Mucosa of rectum (tissue), 2 donors: ENCODE results near the gene COL16A1.

Experiments
- H3K27ac ChIP-seq, 2 donors: one replicate each; pipeline ENCODE4 v1.7.0; 2013; ENCODE audit warnings: inconsistent platforms in 2 of 2, low read depth in 2 of 2, low read length in 2 of 2
- H3K27me3 ChIP-seq, 2 donors: one replicate each; pipeline ENCODE4 v1.7.0; 2013; ENCODE audit warnings: low read length in 2 of 2; ENCODE audit not compliant: control insufficient read depth in 2 of 2, insufficient read depth in 2 of 2
- H3K36me3 ChIP-seq, 2 donors: one replicate each; pipeline ENCODE4 v1.7.0; 2013; ENCODE audit warnings: low read length in 2 of 2; ENCODE audit not compliant: control insufficient read depth in 2 of 2, insufficient read depth in 2 of 2
- H3K4me1 ChIP-seq, 2 donors: one replicate each; pipeline ENCODE4 v1.7.0; 2013; ENCODE audit warnings: low read length in 2 of 2, mild to moderate bottlenecking in 1 of 2; ENCODE audit not compliant: control insufficient read depth in 2 of 2, insufficient read depth in 2 of 2
- H3K4me3 ChIP-seq, 2 donors: one replicate each; pipeline ENCODE4 v1.7.0; 2013; ENCODE audit warnings: low read length in 2 of 2
- H3K9ac ChIP-seq, 2 donors: one replicate each; pipeline ENCODE4 v1.7.0; 2013; ENCODE audit warnings: low read length in 2 of 2, low read depth in 1 of 2, mild to moderate bottlenecking in 1 of 2
- H3K9me3 ChIP-seq, 2 donors: one replicate each; pipeline ENCODE4 v1.7.0; 2013; ENCODE audit warnings: low read length in 2 of 2; ENCODE audit not compliant: control insufficient read depth in 2 of 2
- donor health status: healthy.
- donor health status: Normal muscosa, but diverticular disease.

COL16A1 gene

DNA sequence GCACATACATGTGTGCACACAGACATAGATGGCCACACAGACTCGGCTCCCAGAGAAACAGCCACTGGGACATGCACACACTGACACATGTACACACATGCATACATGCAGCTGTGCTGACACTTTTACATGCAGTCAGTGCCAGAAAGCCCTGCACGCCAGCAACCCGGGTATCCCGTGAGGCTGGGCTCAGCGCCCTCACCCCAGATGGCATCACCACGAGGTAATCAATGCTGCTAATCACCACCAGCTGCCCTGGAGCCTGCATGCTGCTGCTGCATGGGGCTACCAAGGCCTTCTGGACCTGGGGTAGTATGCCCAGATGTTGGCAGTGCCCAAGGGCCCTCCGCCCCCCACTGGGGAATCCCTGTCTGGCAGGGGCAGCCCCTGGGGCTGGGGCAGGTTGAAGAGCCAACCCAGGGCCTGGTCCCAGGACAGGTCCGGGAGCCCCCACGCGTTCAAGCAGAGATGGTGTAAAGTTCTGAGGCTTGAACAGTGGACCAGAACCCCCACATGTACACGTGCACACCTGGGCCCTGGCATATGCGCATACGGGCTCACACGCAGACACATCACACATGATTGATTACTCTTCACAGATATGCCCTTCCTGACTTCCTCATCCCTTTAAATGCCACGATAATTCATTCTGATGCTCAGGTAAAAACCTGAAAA, 2.7 kb upstream of the COL16A1 start:
- peaks cover 3 to 10% of the 10 kb centered on the region in 2 donors for H3K27me3 ChIP-seq
- no peaks in the 10 kb centered on the region for H3K36me3 ChIP-seq
- H3K4me1 ChIP-seq = peaks cover 13% of the 10 kb centered on the region in 2 donors

DNA sequence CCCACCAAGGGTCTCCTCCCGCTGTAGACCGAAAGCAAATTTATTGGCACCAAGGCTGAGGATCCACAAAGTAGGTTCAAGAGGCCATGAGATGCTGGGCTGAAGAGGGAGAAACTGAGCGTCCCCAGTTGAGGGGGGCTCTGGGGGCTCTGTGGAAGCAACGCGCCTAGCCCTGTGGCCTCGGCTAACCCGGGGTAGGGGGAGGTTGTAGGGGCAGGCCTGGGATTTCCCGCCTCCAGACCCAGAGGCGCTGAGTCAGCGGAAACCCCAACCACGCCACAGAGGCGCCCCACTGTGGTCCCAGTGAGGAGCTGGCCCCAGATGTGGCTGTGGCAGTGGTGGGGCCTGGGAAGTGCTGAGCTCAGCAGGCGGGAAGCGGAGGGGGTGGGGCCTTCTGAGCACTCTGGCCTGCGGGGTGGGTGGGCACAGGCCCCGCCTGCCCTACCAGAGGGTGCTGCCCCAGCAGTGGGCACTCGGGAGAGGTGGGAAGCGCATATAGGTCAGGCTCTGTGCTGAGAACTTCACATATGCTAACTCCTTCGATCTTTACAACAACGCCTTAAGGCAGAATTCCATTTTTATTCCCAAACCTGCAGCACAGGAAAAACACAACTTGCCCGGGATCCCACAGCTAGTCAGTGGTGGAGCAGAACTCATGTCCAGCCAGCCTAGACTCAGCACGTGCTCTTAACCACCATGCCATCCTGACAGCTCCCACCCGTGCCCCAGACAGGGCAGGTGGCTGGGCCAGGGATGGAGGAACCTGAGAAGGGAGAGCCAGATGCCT, 1.5 kb upstream of the COL16A1 start:
- H3K9ac ChIP-seq = peak overlapping the region; percentile 9 to 21

More for the DNA sequence above, 2.7 kb upstream of the COL16A1 start:
- no peak overlapping the region for H3K4me3 ChIP-seq
- H3K9me3 ChIP-seq = no peaks in the 10 kb centered on the region
- H3K27ac ChIP-seq = no peak overlapping the region
- H3K9ac ChIP-seq = no peak overlapping the region

DNA sequence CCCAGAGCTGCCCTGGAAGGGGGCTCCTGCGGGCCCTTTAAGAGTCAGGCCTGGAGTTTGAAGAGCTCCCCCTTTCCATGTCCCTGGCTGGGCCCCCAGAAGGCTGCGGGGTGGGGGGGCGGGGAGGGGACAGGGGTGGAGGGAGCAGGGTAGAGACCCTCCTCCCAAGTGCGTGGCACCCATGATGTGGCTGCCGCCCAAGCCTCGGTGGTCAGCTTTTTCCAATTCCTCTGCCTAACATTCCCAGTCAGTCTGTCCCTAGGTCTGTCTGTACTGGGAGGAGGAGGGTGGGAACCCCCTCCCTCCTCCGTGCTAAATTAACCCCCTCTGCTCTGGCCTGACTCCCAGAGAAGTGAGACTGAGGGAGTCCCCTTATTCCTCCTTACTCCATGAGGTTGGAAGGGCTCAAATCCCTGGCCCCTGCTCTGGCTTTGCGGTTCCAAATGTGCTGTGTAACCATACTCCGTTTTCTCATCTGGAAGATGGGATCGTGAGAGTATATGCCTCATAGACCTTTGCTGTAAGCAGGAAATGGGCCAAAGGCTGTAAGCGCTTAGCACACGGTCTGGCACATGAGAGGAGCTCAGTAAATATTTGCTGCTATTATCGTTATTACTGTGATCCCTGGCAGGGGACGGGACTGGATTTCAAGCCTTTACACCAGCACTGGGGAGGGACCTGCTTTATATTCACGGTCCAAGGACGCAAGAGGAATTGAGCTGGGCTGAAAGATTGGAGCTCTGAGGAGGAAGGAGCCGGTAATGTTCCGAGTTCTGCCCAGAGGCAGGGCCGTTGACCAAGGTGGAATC, 658 bp upstream of the COL16A1 start:
- no peaks in the 10 kb centered on the region for H3K9me3 ChIP-seq
- peak overlapping the region; percentile 9 to 39 for H3K4me3 ChIP-seq
- H3K27me3 ChIP-seq = peaks cover 3 to 10% of the 10 kb centered on the region in 2 donors
- peak overlapping the region; percentile 9 to 21 for H3K9ac ChIP-seq
- H3K27ac ChIP-seq = peak overlapping the region; percentile 55 to 76
- H3K4me1 ChIP-seq = peaks cover 21% of the 10 kb centered on the region in 2 donors
- no peaks in the 10 kb centered on the region for H3K36me3 ChIP-seq

More for the DNA sequence above, 1.5 kb upstream of the COL16A1 start:
- Histone ChIP-seq H3K9me3 (no peaks in the 10 kb centered on the region), H3K36me3 (no peaks in the 10 kb centered on the region), H3K27ac (peak overlapping the region; percentile 55 to 76), H3K4me3 (peak overlapping the region; percentile 9 to 39), H3K4me1 (peaks cover 17 to 21% of the 10 kb centered on the region in 2 donors), H3K27me3 (peaks cover 3 to 10% of the 10 kb centered on the region in 2 donors)

DNA sequence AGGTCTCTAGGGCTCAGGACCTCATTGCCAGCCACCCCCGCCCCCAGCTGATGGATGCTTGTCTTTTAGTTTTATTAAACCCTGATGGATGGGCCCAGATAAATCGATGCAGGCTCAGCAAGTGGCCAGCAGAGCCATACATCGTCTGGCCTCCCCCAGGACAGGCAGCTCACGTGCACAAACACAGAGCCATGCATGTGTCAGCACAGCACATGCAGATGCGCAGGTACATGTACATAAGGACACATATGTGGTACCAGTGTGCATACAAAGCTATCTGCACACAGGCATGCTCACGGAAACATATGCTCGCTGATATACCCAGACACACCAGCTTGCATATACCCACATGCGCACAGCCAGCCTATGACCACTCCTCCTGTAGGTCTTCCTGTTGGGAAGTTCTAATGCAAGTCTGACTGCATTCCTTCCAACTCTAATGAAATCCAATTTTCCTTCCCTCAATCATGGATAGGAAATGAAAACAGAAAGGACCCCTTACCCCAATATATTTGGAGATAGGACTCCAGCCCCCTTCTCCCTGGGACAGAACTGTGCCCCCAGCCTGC, 897 bp downstream of the COL16A1 start:
- H3K4me1 ChIP-seq = peaks cover 21% of the 10 kb centered on the region in 2 donors
- peaks cover 3 to 7% of the 10 kb centered on the region in 2 donors for H3K27me3 ChIP-seq
- peak overlapping the region; percentile 43 to 76 for H3K27ac ChIP-seq
- H3K4me3 ChIP-seq = peak overlapping the region; percentile 49 to 63
- H3K36me3 ChIP-seq = no peaks in the 10 kb centered on the region
- no peaks in the 10 kb centered on the region for H3K9me3 ChIP-seq
- H3K9ac ChIP-seq = no peak overlapping the region

DNA sequence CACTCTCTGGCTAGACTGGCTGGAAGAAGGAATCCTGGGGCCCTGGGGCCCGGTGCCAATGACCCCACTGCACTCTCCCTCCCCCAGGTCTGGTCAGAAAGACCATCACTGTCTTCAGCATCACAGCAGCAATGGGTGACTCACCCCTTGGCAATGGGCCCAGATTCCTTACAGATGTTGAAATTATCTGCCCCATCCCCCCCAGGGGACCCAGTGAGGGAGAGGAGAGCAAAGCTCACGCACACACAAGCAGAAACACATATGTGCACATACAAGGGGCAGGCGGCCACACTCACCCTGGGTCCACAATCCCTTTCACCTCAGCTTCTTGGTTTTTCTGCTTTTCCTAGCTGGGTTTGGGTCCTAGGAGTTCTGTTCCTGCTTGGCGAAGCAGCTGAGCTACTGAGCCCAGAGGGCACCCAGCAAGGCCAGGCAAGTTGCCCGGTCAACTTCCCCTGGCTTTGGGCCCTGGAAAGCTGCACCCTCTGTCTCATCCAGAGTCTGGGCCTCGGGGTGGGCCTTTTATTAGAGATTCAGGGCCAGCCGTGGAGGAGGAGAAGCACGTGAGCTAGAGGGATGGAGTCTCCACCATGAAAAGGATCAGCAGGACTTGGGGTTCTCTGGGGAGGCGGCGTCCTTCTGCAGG, 2.6 kb downstream of the COL16A1 start:
- Histone ChIP-seq H3K27me3 (peaks cover 3 to 7% of the 10 kb centered on the region in 2 donors), H3K9ac (no peak overlapping the region), H3K36me3 (peaks cover 2 to 3% of the 10 kb centered on the region in 2 donors), H3K27ac (peak overlapping the region; percentile 52 to 70), H3K9me3 (no peaks in the 10 kb centered on the region), H3K4me1 (peaks cover 21% of the 10 kb centered on the region in 2 donors), H3K4me3 (no peak overlapping the region)

DNA sequence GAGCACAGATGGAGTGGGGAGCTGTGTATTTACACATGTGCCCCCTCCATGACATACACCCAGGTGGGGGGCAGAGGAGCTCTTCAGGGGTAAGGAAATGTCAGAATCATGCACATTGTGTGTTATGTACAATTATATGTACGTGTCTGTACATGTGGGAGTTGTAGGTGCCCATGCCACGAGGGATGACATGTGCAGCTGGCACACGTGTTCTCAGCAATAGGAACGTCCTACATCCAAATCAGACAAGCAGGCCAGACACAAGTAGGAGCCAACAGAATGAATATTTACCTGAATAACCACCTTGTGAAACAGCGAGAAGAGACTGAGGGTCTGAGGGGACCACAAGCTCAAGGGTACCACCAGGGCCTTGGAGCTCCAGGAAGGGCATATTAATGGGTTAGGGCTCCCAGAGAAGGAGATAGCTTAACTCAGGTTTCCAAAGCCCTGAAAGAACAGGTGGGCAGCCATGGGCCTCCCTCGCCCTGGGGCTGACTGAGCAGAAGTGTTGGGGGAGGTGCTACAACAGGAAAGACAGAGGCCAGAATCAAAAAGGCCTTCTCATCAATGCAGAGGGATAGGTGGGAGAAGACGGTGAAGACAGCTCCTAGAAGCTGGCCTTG, 3.2 kb downstream of the COL16A1 start:
- Histone ChIP-seq H3K4me1 (peaks cover 20 to 21% of the 10 kb centered on the region in 2 donors), H3K9ac (no peak overlapping the region), H3K9me3 (no peaks in the 10 kb centered on the region), H3K27ac (peak overlapping the region; percentile 30 to 70), H3K36me3 (peaks cover 2 to 3% of the 10 kb centered on the region in 2 donors), H3K4me3 (no peak overlapping the region), H3K27me3 (peaks cover 2 to 7% of the 10 kb centered on the region in 2 donors)

DNA sequence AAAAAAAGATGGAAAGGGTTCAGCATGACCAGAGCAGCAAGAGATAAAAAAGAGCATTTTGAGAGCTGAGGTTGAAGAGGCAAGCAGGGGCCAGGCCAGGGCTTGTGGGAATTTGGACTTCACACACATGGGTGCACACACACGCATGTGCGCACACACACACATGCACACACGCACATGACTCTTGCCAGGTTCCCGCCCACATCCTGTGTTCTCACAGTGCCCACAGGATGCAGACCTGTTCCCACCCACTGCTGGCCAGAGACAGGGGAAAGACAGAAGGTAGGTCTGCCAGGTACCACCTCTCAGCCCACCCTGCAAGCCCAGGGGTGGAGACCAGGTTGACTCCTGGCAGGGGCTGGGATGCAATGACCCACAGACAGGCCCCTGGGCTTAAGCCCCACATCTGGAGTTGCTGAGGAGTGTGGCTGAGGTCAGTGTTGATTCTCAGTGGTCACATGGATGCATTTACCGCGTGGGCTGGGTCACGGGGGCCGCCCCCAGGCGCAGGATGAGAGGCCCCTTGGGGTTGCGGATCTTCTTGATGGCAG, 4.4 kb downstream of the COL16A1 start:
- Histone ChIP-seq H3K4me3 (no peak overlapping the region), H3K36me3 (peaks cover 2 to 3% of the 10 kb centered on the region in 2 donors), H3K9me3 (no peaks in the 10 kb centered on the region), H3K9ac (no peak overlapping the region), H3K27me3 (peaks cover 0 to 1% of the 10 kb centered on the region in 2 donors), H3K27ac (no peak overlapping the region), H3K4me1 (peaks cover 8 to 13% of the 10 kb centered on the region in 2 donors)

DNA sequence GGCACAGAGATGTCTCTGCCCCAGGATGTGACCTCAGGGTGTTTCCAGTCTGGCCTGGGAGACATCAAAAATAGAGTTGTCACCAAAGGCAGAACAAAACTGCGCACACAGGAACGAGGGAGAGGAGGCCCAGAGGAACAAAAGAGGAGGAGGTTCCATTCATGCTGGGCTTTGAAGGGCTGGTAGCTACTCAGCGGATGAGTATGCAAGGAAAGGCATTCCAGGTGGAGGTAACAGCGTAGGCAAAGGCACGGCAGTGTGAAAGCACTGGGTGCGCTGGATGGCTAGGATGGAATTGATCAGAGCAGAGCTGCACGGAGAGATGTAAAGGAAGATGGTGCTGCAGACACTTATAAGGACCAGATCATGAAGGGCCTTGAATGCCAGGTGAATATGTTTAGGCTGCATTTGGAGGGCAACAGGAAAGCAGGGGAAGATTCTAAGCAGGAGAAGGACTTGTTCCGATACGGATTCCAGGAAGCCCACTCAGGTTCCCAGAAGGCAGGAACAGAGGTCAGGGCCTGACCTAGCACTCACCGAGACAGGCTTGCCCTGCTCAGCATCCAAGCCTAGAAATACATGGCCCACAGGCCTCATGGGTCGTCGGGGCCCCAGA, 6.3 kb downstream of the COL16A1 start:
- H3K36me3 ChIP-seq = peaks cover 2 to 3% of the 10 kb centered on the region in 2 donors
- H3K9me3 ChIP-seq = no peaks in the 10 kb centered on the region
- no peaks in the 10 kb centered on the region for H3K27me3 ChIP-seq
- H3K4me3 ChIP-seq = no peak overlapping the region
- no peak overlapping the region for H3K27ac ChIP-seq
- no peak overlapping the region for H3K9ac ChIP-seq
- H3K4me1 ChIP-seq = peaks cover 7 to 8% of the 10 kb centered on the region in 2 donors
